Thymus (tissue), 11 donors: ENCODE results near the gene ANGPT4. TPM values are rescaled to one million over a fixed set of nuclear protein-coding genes. Genes with fewer than 3 reads are reported as not detected.

ENCODE experiments used
- DNase-seq, 9 donors: peaks; one replicate each; pipeline ENCODE4 v3.0.0-alpha.2; 2013; ENCODE audit warnings: low spot score in 9 of 9, low read depth in 6 of 9, missing footprints in 1 of 9
- H3K27ac ChIP-seq, 2 donors: one replicate each; pipeline ENCODE4 v1.5.1; 2013; ENCODE audit warnings: control low read depth in 1 of 2, low read depth in 1 of 2, low read length in 1 of 2, mild to moderate bottlenecking in 1 of 2, moderate library complexity in 1 of 2
- H3K27me3 ChIP-seq, 2 donors: one replicate each; pipeline ENCODE4 v1.5.1; 2013; ENCODE audit warnings: low read length in 1 of 2; ENCODE audit not compliant: control insufficient read depth in 2 of 2, insufficient read depth in 1 of 2
- H3K36me3 ChIP-seq, 2 donors: one replicate each; pipeline ENCODE4 v1.5.1; 2013; ENCODE audit warnings: low read length in 1 of 2, mild to moderate bottlenecking in 1 of 2, moderate library complexity in 1 of 2; ENCODE audit not compliant: control insufficient read depth in 2 of 2, insufficient read depth in 2 of 2
- H3K4me1 ChIP-seq, 2 donors: one replicate each; pipeline ENCODE4 v1.5.1; 2013; ENCODE audit warnings: low read length in 2 of 2; ENCODE audit not compliant: control insufficient read depth in 2 of 2, insufficient read depth in 2 of 2
- H3K4me3 ChIP-seq, 2 donors: one replicate each; pipeline ENCODE4 v1.5.1; 2013; ENCODE audit warnings: low read length in 2 of 2, control low read depth in 1 of 2, mild to moderate bottlenecking in 1 of 2
- H3K9me3 ChIP-seq, 2 donors: one replicate each; pipeline ENCODE4 v1.5.1; 2013; ENCODE audit warnings: low read length in 1 of 2, mild to moderate bottlenecking in 1 of 2; ENCODE audit not compliant: control insufficient read depth in 2 of 2, insufficient read depth in 1 of 2
- WGBS: extraction: QIAGEN DNeasy Blood & Tissue Kit; methylation state at CpG from one replicate; pipeline ENCODE4 v1.1.7; 2013; 5-methylcytosine and 5-hydroxymethylcytosine counted together
- polyA plus RNA-seq: library from polyadenylated mRNA; stranded (reverse); fragments of 200-250 nt; gene quantifications from one replicate; pipeline ENCODE4 v1.2.3, GENCODE V29; 2013
- total RNA-seq: library from RNA; stranded (reverse); fragments of 120-200 nt; gene quantifications from one replicate; pipeline ENCODE4 v1.2.4, GENCODE V29; 2013
- donor health status: healthy.

Gene ANGPT4
- total and polyA plus RNA-seq, 2 donors, result under 0.01 to 0.34 TPM

DNA sequence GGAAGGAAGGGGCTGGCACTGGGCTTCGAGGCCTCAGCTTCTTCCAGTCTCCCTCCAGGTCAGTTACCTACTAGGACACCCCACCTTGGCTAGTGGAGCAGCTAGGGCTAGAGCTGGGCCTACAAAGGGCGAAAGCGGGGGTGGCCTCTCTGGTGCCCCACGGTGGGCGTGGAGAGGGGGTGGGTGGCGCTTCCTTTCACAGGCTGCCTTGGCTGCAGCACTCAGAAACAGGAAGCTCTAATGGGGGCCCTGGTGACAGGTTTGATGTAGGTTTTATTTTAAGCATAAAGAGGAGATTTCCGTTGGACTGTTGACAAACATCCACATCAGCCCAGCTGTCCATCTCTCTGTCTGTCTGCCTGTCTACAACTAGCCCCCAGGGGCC is 69.2 kb downstream of the ANGPT4 start:
- peak in 7 of 9 donors; percentile 46 to 86 (median 62) for DNase-seq
- H3K4me1 ChIP-seq, result peaks cover 34 to 48% of the 10 kb centered on the region in 2 donors
- H3K27ac ChIP-seq, result peak overlapping the region; percentile 85 to 86
- H3K36me3 ChIP-seq, result peaks cover 0 to 3% of the 10 kb centered on the region in 2 donors
- H3K4me3 ChIP-seq, result peak overlapping the region; percentile 72 to 74
- H3K27me3 ChIP-seq, result peaks cover 10 to 21% of the 10 kb centered on the region in 2 donors
- H3K9me3 ChIP-seq, result no peaks in the 10 kb centered on the region
- WGBS, result 8% methylated on average over 7 of the region's 7 CpGs

GRCh38 chr20:845941-846893 is 69.9 kb downstream of the ANGPT4 start:
- 47% methylated on average over 11 of the region's 11 CpGs for WGBS
- Histone ChIP-seq H3K4me1 (peaks cover 40 to 55% of the 10 kb centered on the region in 2 donors), H3K27ac (peak overlapping the region; percentile 32 to 86)

DNA sequence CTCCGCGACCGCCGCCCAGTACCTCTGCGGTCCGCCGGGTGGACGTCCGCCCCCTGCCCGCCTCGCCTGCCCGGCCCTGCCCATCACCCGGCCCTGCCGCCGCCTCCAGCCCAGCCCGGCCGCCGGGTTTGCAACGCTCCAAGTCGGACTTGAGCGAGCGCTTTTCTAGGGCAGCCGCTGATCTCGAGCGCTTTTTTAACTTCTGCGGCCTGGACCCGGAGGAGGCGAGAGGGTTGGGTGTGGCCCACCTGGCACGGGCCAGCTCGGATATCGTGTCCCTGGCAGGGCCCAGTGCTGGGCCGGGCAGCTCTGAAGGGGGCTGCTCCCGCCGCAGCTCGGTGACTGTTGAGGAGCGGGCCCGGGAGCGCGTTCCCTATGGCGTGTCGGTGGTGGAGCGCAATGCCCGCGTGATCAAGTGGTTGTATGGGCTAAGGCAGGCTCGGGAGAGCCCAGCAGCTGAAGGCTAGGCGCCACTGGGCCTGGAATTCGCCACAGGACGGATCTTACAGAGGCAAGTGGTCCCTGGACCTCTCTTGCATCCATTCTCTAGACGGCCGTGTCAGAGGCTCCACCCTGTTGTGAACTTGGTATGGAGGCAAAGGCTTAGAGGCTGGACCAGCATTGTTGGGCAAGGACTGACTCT is 70.8 kb downstream of the ANGPT4 start:
- peak in 1 of 9 donors; percentile 44 for DNase-seq
- Histone ChIP-seq H3K9me3 (no peaks in the 10 kb centered on the region), H3K4me1 (peaks cover 40 to 56% of the 10 kb centered on the region in 2 donors), H3K36me3 (peaks cover 0 to 3% of the 10 kb centered on the region in 2 donors), H3K27me3 (peaks cover 23 to 36% of the 10 kb centered on the region in 2 donors), H3K4me3 (peak overlapping the region; percentile 72 to 74), H3K27ac (peak overlapping the region in 1 of 2 donors; percentile 86)
- 33% methylated on average over 50 of the region's 50 CpGs for WGBS

More at GRCh38 chr20:845941-846893, 69.9 kb downstream of the ANGPT4 start:
- peak in 1 of 9 donors; percentile 46 for DNase-seq
- Histone ChIP-seq H3K27me3 (peaks cover 17 to 27% of the 10 kb centered on the region in 2 donors), H3K9me3 (no peaks in the 10 kb centered on the region), H3K36me3 (peaks cover 0 to 3% of the 10 kb centered on the region in 2 donors), H3K4me3 (peak overlapping the region; percentile 72 to 74)

GRCh38 chr20:844473-845225 is 71.5 kb downstream of the ANGPT4 start:
- 10% methylated on average over 47 of the region's 47 CpGs for WGBS
- peaks cover 2 to 3% of the 10 kb centered on the region in 2 donors for H3K36me3 ChIP-seq
- H3K27ac ChIP-seq, result peak overlapping the region; percentile 19 to 52
- DNase-seq, result peak; percentile 82 to 96 (median 91)
- no peaks in the 10 kb centered on the region for H3K9me3 ChIP-seq
- H3K4me1 ChIP-seq, result peaks cover 40 to 56% of the 10 kb centered on the region in 2 donors
- peak overlapping the region; percentile 72 to 74 for H3K4me3 ChIP-seq
- H3K27me3 ChIP-seq, result peaks cover 26 to 42% of the 10 kb centered on the region in 2 donors

- Histone ChIP-seq H3K27ac (no peak overlapping the region), H3K27me3 (peaks cover 26 to 42% of the 10 kb centered on the region in 2 donors), H3K4me3 (no peak overlapping the region), H3K36me3 (peaks cover 3% of the 10 kb centered on the region in 2 donors), H3K4me1 (peaks cover 40 to 56% of the 10 kb centered on the region in 2 donors), H3K9me3 (no peaks in the 10 kb centered on the region)
- DNase-seq, result no peak
- WGBS, result 89% methylated on average over 9 of the region's 9 CpGs
Measured at GRCh38 chr20:843912-844311, 72.2 kb downstream of the ANGPT4 start.

GRCh38 chr20:842547-842940 is 73.6 kb downstream of the ANGPT4 start:
- WGBS, result 93% methylated on average over 2 of the region's 2 CpGs
- Histone ChIP-seq H3K4me3 (no peak overlapping the region), H3K27me3 (peaks cover 26 to 42% of the 10 kb centered on the region in 2 donors), H3K4me1 (peaks cover 40 to 47% of the 10 kb centered on the region in 2 donors), H3K9me3 (no peaks in the 10 kb centered on the region), H3K36me3 (peaks cover 0 to 3% of the 10 kb centered on the region in 2 donors), H3K27ac (no peak overlapping the region)
- DNase-seq, result no peak

- Histone ChIP-seq H3K4me1 (peaks cover 34 to 40% of the 10 kb centered on the region in 2 donors), H3K27ac (no peak overlapping the region), H3K36me3 (peaks cover 0 to 3% of the 10 kb centered on the region in 2 donors), H3K27me3 (peaks cover 26 to 42% of the 10 kb centered on the region in 2 donors), H3K4me3 (peak overlapping the region; percentile 14 to 34), H3K9me3 (no peaks in the 10 kb centered on the region)
- 16% methylated on average over 62 of the region's 62 CpGs for WGBS
- DNase-seq, result no peak
Measured at GRCh38 chr20:841568-842546, 74.3 kb downstream of the ANGPT4 start.
